Glutamatergic neuron (in vitro differentiated cells): ENCODE data around the gene PEX14. TPM values are rescaled to one million over a fixed set of nuclear protein-coding genes. Genes with fewer than 3 reads are reported as not detected.
"Not testable (repeated sequence)": the region's sequence is repeated elsewhere in the genome, so short reads cannot be mapped to it uniquely, and the experiment has no call there.

Source experiments
- DNase-seq: peaks from one replicate; pipeline ENCODE4 v3.0.0; 2022
- H3K27ac Mint-ChIP-seq: one replicate; pipeline ENCODE4 v1.8.0; 2020; ENCODE audit warnings: mild to moderate bottlenecking, mixed read lengths, inconsistent platforms; ENCODE audit not compliant: unreplicated experiment
- H3K27me3 Mint-ChIP-seq: one replicate; pipeline ENCODE4 v1.8.0; 2020; ENCODE audit warnings: mild to moderate bottlenecking, moderate library complexity, mixed read lengths, inconsistent platforms; ENCODE audit not compliant: unreplicated experiment
- H3K36me3 Mint-ChIP-seq: one replicate; pipeline ENCODE4 v1.8.0; 2020; ENCODE audit warnings: mild to moderate bottlenecking, mixed read lengths, inconsistent platforms; ENCODE audit not compliant: unreplicated experiment
- H3K4me1 Mint-ChIP-seq: one replicate; pipeline ENCODE4 v1.8.0; 2020; ENCODE audit warnings: mild to moderate bottlenecking, low read depth, mixed read lengths, inconsistent platforms; ENCODE audit not compliant: unreplicated experiment
- H3K4me3 Mint-ChIP-seq: one replicate; pipeline ENCODE4 v1.8.0; 2020; ENCODE audit warnings: mild to moderate bottlenecking, mixed read lengths, inconsistent platforms; ENCODE audit not compliant: unreplicated experiment
- H3K9me3 Mint-ChIP-seq: one replicate; pipeline ENCODE4 v1.8.0; 2020; ENCODE audit warnings: mild to moderate bottlenecking, moderate library complexity, mixed read lengths, inconsistent platforms; ENCODE audit not compliant: unreplicated experiment
- total RNA-seq: library from RNA; stranded (reverse); fragmentation: NEBNext Ultra II Directional; extraction: Animal tissue kit (Norgen Biotek cat#: 25700); gene quantifications from one replicate; pipeline ENCODE4 v1.2.1, GENCODE V29; 2021; ENCODE audit not compliant: unreplicated experiment
- TF ChIP-seq, protein P1 (sequence below): fragments of 200-600 bp; sonication (generic); IDR thresholded peaks from one replicate; pipeline ENCODE4 v1.5.0; 2021; ENCODE audit not compliant: partially characterized antibody, unreplicated experiment

PEX14 gene
- total RNA-seq, 1 donor from 2014 or later: 25.8 TPM

- Mint-ChIP-seq H3K27me3 (no peaks in the 10 kb centered on the region), H3K27ac (peak overlapping the region; percentile 60), H3K36me3 (no peaks in the 10 kb centered on the region), H3K9me3 (no peaks in the 10 kb centered on the region), H3K4me3 (peak overlapping the region; percentile 59), H3K4me1 (peaks cover 20% of the 10 kb centered on the region)
- no peak for DNase-seq
- TF ChIP-seq, protein P1, sequence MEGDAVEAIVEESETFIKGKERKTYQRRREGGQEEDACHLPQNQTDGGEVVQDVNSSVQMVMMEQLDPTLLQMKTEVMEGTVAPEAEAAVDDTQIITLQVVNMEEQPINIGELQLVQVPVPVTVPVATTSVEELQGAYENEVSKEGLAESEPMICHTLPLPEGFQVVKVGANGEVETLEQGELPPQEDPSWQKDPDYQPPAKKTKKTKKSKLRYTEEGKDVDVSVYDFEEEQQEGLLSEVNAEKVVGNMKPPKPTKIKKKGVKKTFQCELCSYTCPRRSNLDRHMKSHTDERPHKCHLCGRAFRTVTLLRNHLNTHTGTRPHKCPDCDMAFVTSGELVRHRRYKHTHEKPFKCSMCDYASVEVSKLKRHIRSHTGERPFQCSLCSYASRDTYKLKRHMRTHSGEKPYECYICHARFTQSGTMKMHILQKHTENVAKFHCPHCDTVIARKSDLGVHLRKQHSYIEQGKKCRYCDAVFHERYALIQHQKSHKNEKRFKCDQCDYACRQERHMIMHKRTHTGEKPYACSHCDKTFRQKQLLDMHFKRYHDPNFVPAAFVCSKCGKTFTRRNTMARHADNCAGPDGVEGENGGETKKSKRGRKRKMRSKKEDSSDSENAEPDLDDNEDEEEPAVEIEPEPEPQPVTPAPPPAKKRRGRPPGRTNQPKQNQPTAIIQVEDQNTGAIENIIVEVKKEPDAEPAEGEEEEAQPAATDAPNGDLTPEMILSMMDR: no peak
Observed at GRCh38 chr1:10450836-10451235, 23.9 kb upstream of the PEX14 start.

DNA sequence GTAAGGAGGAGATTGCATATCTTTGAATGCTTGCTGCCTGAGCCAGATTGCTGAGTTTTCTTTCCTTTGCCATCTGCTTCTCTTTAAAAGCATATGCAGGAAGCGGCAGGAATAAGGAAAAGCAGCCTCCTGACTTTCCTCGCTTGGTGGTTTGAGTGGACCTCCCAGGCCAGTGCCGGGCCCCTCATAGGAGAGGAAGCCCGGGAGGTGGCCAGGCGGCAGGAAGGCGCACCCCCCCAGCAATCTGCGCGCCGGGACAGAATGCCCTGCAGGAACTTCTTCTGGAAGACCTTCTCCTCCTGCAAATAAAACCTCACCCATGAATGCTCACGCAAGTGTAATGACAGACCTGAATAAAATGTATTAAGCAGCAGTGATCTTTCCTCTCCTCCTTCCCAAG lies 23.5 kb upstream of the PEX14 start:
- peaks cover 3% of the 10 kb centered on the region for H3K27me3 Mint-ChIP-seq
- H3K4me3 Mint-ChIP-seq: peak overlapping the region; percentile 59
- H3K27ac Mint-ChIP-seq: peak overlapping the region; percentile 77
- peaks cover 23% of the 10 kb centered on the region for H3K4me1 Mint-ChIP-seq
- TF ChIP-seq, protein P1: no peak
- H3K9me3 Mint-ChIP-seq: no peaks in the 10 kb centered on the region
- DNase-seq: peak; percentile 33
- H3K36me3 Mint-ChIP-seq: no peaks in the 10 kb centered on the region

GRCh38 chr1:10456048-10456447 lies 18.7 kb upstream of the PEX14 start:
- no peak for DNase-seq
- Mint-ChIP-seq H3K27ac (peak overlapping the region; percentile 59), H3K4me1 (peaks cover 17% of the 10 kb centered on the region), H3K9me3 (no peaks in the 10 kb centered on the region), H3K27me3 (peaks cover 3% of the 10 kb centered on the region), H3K36me3 (no peaks in the 10 kb centered on the region), H3K4me3 (no peak overlapping the region)
- TF ChIP-seq, protein P1: peak; percentile 15

GRCh38 chr1:10456661-10457060 lies 18.1 kb upstream of the PEX14 start:
- no peak for DNase-seq
- TF ChIP-seq, protein P1: no peak
- peaks cover 3% of the 10 kb centered on the region for H3K27me3 Mint-ChIP-seq
- H3K9me3 Mint-ChIP-seq: no peaks in the 10 kb centered on the region
- peaks cover 12% of the 10 kb centered on the region for H3K4me1 Mint-ChIP-seq
- H3K27ac Mint-ChIP-seq: peak overlapping the region; percentile 86
- no peaks in the 10 kb centered on the region for H3K36me3 Mint-ChIP-seq
- peak overlapping the region; percentile 63 for H3K4me3 Mint-ChIP-seq

DNA sequence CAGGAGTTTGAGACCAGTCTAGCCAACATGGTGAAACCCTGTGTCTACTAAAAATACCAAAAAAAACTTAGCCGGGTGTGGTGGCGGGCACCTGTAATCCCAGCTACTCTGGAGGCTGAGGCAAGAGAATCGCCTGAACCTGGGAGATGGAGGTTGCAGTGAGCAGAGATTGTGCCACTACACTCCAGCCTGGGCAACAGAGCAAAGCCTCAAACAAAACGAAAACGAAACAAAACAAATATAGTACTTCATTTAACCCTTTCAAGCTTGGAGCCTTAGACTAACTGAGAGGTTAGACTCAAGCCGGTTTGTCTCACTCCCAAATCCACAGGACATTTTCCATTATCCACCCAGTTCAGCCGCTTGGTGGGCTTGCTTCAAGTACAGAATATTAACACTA lies 17.3 kb upstream of the PEX14 start:
- H3K4me3 Mint-ChIP-seq, H3K36me3 Mint-ChIP-seq, DNase-seq, H3K9me3 Mint-ChIP-seq, H3K4me1 Mint-ChIP-seq, H3K27me3 Mint-ChIP-seq: not testable (repeated sequence)
- peak overlapping the region; percentile 86 for H3K27ac Mint-ChIP-seq
